GM18520 (cell line): ENCODE results near the gene PRXL2C.
"Not testable (repeated sequence)": the region's sequence is repeated elsewhere in the genome, so short reads cannot be mapped to it uniquely, and the experiment has no call there.

ENCODE experiments used
- ATAC-seq: cut with Tn5 transposase; IDR thresholded peaks from one replicate; pipeline ENCODE4 v1.9.1; 2021; ENCODE audit not compliant: unreplicated experiment

Gene PRXL2C, protein sequence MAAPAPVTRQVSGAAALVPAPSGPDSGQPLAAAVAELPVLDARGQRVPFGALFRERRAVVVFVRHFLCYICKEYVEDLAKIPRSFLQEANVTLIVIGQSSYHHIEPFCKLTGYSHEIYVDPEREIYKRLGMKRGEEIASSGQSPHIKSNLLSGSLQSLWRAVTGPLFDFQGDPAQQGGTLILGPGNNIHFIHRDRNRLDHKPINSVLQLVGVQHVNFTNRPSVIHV

DNA sequence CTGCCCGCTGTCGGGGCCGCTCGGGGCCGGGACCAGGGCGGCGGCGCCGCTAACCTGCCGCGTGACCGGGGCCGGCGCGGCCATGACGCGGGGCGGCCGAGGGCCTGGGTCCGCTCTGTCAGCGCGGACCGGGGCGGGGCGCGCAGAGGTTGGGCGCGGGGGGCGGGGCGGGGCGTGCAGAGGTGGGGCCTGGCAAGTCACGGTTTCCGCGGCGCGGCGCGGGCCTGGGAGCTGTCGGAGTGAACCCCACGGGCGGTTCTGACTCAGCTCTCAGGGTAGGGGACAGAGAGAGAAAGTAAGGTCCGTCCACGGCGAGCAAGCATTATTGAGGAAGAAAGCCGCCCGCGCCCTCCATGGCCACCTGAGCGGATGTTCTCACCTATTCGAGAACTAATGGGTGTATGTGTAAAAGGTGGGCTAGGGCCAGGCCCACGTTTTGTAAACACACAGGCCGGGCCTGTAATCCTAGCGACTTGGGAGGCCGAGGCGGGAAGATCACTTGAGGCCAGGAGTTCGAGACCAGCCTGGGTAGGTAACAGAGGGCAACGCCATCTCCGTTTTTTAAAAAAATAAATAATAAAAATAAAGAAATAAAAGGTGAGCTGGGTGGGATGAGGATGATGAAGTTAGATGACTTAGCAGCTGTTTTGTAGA is at the start of gene PRXL2C:
PRXL2C (minus strand) TSS at position 120 of the 654 bp plus-strand sequence; CDS start at position 84, 36 bp downstream.
- ATAC-seq, result peak; percentile 51

DNA sequence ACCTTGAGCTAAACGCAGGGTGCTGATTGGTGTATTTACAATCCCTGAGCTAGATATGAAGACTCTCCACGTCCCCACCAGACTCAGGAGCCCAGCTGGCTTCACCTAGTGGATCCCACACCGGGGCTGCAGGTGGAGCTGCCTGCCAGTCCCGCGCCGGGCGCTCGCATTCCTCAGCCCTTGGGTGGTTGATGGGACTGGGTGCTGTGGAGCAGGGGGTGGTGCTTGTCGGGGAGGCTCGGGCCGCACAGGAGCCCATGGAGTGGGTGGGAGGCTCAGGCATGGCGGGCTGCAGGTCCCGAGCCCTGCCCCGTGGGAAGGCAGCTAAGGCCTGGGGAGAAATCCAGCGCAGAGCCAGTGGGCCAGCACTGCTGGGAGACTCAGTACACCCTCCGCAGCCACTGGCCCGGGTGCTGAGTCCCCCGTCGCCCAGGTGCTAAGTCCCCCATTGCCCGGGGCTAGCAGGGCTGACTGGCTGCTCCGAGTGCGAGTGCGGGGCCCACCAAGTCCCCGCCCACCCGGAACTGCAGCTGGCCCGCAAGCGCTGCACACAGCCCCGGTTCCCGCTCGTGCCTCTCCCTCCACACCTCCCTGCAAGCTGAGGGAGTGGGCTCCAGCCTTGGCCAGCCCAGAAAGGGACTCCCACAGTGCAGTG is 45.7 kb upstream of the PRXL2C start:
- ATAC-seq, result not testable (repeated sequence)

DNA sequence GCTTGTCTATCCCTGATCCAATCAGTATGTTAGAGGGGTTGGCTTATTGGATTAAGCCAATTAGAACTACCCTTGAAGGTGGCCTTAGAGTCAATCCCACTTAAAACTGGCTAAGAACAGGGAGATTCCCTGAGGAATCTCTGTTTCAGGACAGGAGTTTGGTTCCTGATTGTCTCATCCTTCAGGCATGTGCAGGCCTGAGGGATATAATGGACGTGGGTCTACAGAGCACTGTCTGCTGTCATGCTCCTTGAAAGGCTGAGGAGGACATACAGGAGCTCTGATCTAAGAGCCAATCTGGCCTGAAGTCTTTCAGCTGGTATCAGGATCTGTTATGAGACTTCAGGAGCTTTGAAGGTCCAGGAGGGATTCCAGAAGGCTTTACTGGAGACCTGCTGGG is 36.2 kb upstream of the PRXL2C start:
- no peak for ATAC-seq

DNA sequence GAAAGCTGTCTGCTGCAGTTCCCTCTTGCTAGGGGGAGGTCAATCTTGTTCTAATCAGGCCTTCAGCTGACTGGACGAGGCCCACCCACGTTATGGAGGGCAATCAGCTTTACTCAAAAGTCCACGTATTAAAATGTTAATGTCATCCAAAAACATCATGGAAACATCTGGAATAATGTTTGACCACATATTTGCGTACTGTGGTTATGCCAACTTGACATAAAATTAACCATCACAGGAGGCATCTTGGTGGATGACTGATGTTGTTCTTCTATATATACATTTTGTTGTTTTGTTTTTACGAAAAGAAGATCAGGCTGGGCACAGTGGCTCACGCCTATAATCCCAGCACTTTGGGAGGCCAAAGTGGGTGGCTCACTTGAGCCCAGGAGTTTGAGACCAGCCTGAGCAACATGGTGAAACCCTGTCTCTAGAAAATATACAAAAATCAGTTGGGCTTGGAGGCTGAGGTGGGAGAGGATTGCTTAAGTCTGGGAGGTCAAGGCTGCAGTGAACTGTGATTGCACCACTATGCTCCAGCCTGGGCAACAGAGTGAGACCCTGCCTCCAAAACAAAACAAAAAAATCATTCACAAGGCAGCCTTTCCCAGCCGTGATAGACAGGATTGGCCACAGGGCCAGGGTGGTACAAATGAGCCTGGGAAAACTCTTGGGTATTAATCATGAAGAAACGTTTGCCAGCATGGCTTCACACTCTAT is 33.8 kb upstream of the PRXL2C start:
- ATAC-seq, result no peak

DNA sequence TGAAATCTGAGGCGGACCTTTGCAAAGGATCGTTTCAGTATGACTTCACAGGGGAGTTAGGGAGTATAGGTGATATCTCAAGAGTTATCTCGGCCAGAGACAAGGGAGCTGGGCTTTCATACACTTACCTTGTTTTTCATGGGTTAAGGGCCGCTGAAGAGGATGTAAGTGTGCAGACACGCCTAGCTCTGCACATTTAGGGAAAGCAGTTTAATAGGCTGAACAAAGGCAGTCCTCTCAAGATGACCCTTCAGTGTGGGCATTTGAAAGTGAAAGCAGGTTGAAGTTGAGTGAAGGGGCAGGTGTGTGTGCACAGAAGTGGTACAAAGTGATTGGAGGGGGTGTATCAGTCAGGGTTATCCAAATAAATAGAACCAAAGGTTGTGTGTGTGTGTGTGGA is 33.1 kb upstream of the PRXL2C start:
- no peak for ATAC-seq

DNA sequence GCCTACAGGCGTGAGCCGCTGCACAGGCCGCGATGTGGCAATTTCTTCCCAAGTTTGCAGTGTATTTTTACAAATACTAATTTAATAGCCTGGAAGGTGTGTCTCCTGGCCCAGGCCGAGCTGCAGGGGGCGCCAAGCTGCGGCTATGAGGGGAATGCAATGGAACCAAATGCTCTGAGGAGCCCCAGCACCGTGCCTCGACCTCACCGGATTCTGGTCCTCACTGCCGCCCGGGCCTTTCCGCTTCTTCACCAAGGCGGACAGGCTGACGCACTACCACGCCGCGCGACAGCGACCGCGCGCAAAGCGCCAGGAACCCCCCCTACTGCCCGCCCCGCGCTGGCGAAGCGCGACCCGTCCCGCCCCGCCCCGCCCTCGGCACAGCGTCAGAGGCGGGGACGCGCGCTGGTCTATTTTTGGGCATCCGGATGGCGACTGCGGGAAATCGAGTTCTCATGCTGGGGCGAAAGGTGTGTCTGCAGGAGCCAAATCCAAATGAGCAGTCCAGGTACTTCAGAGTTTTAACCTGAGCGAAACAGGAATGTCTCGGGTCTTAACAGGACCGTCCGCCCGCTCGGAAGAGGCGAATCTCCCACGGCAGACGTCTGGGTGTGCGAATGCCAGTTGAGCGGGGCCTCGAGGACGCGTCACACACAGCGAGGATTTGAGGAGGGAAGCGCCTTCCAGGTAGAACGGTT is 31.7 kb upstream of the PRXL2C start:
- no peak for ATAC-seq

DNA sequence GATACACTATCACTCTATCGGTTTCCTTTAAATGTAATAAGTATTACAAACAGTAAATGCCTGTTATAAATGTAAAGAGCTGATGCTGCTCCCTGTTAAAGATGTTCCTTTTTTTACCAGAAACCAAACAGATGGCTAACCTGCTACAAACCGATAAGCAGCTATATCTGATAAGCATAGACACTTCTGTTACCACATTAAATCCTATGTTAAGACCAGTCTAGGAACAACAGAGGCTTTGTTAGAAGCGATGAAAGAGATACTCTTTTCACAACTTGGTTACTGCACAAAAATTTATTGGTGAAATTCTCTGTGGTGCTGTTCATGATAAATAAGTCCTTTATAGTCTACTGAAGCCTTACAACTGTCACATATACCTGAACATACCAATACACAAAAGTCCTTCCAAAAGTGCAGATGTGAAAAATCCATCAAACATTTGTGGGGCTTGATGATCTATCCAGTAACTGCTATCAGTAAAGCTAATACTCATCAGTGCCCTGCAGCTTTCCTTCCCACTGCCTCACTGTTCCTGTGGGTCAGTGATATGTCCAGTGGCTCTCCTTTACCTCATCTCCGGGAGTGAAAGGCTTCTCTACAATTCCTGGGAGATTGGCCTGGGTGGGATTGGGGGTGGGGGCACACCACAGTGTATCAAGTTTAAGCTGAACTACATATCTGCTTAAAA is 25.8 kb upstream of the PRXL2C start:
- no peak for ATAC-seq

DNA sequence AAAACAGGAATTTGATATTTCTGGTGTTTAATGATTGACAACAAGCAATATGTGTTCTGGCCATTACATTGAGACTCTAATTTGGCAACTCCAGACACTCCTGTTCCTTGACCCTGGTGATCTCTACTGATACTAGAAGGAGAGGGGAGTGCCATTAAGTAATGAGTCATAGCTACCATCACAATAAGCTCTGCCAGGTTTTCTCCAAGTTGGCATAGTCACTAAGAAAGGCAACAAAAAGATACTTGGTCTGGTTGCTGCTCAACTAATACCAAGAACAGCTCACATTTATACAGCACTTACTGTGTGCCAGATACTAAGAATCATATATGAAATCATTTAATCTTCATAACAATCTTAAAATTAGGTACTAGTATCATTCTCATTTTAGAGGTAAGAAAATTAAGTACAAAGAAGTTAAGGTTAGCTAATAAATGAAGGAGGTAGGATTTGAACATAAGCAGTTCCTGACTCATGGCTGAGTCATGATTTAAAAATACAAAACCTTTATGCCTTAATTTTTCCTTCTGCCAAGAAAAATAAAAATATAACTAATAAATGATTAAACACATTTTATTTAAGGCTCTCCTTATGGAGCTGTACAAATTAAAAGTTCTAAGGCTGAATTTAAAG is 19.9 kb upstream of the PRXL2C start:
- no peak for ATAC-seq

DNA sequence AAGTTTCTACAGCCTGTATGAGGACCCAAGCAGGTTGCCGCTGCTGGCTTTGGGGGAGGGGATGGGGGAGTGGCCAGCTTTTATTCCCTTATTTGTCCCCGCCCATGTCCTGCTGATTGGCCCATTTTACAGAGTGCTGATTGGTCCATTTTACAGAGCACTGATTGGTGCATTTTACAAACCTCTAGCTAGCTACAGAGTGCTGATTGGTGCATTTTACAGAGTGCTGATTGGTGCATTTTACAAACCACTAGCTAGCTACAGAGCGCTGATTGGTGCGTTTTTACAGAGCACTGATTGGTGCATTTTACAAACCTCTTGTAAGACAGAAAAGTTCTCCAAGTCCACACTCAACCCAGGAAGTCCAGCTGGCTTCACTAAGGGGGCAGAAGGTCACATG is 18.7 kb upstream of the PRXL2C start:
- not testable (repeated sequence) for ATAC-seq

DNA sequence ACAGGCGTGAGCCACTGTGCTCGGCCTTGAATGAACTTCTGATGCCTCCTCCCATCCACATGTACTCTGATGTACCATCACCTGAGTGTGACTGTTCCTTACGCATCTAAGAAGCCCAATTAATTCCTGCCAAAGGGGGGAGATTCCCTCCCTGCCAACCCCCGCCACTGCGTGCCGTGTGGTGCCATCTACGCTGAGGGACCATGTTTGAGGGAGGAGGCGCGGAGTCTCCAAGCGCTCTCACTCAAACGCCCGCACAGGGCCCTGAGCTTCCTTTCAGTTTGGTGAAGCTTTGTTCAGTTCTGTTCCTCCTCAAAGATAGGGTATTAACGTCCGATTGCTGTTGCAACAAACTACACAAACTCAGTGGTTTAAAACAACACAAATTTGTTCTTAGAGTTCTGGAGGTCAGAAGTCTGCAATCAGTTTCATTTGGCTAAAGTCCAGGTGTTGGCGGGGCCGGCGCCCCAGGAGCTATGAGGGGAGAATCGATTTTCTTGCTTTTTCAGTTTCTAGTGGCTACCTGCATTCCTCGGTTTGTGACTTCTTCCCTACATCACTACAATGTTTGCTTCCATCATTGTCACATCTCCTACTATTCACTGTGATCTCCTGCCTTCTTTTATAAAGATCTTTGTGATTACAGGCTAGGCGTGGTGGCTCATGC is 13.9 kb upstream of the PRXL2C start:
- no peak for ATAC-seq

DNA sequence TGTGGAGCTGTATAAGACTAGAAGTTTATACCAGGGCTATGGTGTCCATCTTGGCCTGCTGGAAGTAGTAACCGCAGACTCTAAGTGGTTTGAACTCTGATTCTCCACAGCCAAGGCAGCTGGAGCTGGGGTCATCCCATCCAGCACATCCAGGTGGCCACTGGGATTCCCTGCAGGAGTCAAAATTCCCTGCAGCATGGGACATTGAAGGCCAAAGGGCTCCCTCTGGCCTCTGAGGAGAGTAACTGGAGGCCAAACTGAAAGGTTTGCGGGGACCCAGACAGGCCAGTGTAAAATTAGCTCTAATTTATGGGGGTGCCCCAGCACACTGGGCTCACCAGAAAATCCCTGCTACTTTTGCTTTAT is 12.2 kb upstream of the PRXL2C start:
- ATAC-seq, result no peak

DNA sequence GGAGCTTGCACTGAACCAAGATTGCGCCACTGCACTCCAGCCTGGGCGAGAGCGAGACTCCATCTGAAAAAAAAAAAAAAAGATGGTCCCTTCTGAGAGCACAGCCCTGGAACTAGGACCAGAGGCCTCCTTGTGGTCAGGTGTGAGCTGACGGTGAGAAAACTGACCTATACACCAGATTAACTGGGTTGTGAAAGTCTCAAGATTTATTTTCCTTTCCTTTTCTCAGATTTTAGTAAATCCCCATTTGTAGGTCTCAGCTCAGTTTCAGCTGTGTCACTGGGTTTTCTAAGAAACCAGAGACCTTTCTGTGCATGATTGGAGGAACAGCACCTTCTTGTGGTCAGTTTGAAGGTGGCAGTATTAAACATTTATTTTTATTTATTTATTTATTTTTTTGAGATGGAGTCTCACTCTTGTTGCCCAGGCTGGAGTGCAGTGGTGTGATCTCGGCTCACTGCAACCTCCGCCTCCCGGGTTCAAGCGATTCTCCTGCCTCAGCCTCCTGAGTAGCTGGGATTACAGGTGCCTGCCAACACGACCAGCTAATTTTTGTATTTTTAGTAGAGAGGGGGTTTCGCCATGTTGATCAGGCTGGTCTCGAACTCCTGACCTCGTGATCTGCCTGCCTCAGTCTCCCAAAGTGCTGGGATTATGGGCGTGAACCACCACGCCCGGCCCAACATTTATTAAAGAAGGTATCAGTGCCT is 11.7 kb upstream of the PRXL2C start:
- peak; percentile 78 for ATAC-seq

DNA sequence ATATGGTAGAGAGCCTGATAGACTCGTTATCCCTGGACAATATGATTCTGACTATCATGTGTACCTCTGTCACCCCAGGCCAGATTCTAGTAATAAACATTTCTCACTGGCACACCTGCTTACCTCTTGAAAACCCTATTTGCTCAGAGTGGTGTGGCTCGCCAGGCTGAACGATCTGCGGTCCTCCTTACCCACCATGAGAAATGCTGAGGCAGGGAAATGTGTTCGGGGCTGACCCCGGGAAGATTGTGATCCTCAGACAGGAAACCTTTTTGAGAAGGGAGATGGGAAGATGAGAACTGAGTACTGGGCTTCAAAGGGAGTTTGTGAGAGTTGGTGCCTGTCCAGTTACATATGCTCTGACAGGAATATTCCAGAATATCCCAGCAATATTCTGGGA is 10.7 kb upstream of the PRXL2C start:
- ATAC-seq, result no peak

DNA sequence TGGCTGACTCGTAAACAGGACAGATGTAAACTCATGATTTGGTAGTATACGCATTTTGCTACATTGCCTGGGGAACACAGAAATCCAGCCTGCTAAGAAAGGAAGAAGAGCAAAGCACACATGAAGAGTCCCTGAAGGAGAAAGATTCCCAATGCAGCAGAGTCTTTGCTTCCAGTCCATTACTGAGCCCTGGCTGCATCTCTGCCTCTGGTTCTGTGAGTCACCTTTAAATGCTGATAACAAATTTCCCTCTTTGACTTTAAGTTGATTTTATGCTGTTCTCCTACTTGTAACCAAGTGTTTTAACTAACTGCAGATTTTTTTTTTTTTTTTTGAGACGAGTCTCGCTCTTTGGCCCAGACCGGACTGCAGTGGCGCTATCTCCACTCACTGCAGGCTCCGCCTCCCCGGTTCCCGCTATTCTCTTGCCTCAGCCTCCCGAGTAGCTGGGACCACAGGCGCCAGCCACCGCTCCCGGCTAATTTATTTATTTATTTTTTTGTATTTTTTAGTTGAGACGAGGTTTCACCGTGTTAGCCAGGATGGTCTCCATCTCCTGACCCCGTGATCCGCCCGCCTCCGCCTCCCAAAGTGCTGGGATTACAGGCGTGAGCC is 8.5 kb upstream of the PRXL2C start:
- ATAC-seq, result no peak

DNA sequence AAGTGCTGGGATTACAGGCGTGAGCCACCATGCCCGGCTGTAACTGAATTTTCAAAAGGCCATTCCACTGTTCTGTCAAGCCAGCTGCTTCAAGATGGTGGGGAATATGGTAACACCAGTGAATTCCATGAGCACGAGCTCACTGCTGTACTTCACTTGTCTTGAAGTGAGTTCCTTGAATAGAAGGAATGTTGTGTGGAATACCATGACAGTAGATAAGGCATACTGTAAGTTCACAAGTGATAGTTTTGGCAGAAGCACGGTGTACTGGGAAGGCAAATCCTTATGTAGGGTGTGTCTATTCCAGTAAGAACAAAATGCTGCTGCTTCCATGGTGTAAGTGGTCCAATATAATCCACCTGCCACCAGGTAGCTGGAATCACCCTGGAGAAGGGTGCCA is 6.6 kb upstream of the PRXL2C start:
- ATAC-seq, result no peak

DNA sequence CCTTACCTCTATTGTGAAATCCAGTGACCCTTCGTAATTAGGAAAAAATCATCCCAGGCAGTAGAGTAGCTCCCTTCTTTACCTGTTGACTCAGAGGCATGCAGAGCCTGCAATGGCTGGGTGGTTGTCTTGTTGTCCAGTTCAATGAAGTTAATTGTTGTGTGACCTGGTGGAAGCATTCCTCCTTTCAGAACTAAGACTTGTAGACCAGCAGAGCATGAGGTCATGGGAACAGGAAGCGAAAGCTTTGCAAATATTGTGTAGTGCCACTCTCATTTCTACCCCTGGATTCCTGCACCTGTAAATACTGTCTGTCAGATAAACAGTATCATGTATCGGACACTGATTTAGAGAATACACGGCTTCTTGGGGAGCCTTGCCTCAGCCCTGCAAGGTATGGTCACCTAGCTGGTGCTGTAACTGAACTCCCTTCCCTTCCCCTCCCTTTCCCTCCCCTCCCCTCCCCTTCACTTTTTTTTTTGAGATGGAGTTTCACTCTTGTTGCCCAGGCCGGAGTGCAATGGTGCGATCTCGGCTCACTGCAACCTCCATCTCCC is 5.7 kb upstream of the PRXL2C start:
- ATAC-seq, result no peak

DNA sequence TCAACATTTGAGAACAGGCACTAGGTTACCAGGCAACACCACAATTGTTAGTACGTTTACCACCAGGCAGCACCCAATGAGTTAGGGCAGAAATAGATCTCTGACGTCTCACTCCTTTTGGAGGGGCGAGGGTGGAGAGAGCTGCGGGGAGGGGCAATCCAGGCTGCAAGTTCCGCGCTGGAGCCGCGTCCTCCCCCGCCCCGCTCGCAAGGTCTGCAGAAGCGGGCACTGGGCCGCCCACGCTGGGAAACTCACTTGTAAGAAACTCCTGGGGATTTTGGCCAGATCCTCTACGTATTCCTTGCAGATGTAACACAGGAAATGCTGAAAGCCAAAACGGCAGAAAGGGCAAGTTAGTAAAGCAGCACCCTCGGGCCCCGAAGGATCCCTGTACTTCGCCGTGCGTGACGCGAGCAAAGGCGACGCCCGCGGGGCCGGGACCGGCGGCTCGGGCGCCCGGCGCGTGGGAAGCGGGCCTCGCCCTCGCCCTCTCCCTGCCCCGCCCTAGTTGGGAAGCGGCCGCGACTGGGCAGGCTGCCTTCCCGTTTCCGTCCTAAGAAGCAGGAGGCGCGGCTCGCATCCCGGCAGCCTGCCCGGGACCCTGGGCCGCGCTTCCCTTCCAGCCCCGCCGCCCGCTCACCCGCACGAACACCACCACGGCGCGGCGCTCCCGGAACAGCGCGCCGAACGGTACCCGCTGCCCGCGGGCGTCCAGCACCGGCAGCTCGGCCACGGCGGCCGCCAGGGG is 493 bp downstream of the PRXL2C start:
- ATAC-seq, result peak; percentile 28

DNA sequence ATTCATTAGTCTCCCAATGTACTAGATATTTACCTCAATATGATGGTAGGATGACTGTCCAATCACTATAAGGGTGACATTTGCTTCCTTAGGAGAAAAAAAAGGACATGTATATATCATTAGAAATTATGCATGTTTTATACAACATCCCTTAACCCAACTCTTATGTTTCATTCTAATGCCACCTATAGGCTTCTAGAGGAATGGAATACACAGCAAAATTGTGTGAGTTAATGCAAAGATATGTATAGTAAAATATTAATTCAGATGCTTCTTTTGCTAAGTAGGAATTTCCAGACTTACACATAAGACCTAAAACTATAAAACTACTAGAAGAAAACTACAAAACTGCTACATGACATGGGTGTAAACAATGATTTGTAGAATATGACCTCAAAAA is 3.5 kb downstream of the PRXL2C start:
- no peak for ATAC-seq
